ENCODE results near the gene DNAH3.
A peak's percentile ranks its signal among the peaks of the same experiment; 100 is the strongest.

Gene DNAH3

DNA sequence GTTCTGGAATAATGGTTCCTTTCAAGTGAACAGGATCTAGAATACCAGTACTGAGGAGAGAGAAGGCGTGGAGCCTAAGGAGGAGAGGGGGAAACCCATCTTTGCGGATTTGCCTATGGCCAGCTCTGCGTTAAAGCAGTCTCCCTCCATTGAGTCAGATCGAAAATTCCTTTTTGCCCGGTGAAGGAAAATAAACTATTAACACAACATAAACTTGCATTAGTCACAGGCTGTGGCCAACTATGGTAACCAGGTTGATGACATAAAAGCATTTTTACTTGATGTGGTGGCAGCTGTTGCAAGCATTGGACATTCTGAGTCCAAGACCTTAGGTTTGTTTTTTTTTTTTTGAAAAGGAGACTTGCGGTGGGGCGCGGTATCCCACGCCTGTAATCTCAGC lies 16.7 kb upstream of the DNAH3 start:
- H3K27ac ChIP-seq (ENCODE audit: low read depth, low read length): no peak overlapping the region
- H3K9ac ChIP-seq (ENCODE audit: low read depth, low read length): no peak overlapping the region
- H3K27me3 ChIP-seq (ENCODE audit: control insufficient read depth, insufficient read depth, low read length): no peaks in the 10 kb centered on the region
- H3K4me3 ChIP-seq (ENCODE audit: low read depth, low read length): no peak overlapping the region
- H3K4me1 ChIP-seq (ENCODE audit: control insufficient read depth, insufficient read depth, low read length): no peaks in the 10 kb centered on the region
- H3K9me3 ChIP-seq (ENCODE audit: control insufficient read depth, insufficient read depth, low read length): no peaks in the 10 kb centered on the region
- peaks cover 73% of the 10 kb centered on the region for H3K36me3 ChIP-seq (ENCODE audit: control insufficient read depth, insufficient read depth, low read length)

DNA sequence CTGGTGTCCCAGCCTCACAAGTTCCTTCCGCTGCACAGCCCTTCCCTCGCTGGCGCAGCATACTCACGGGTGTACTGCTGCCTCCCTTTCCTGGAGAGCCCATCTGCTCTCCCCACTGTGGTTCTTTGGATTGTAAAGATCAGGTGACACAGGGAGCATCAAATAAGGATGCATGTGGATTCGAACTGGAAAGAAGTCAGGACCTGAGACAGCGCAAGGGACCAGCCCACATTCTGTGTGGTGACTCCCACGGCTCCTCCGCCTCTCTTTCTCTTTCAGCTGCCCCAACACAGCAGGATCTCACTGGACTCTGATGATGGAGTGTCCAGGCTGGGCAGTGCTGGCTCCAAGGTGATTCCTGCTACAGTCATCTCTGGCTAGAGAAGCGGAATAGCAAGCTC lies 15.9 kb upstream of the DNAH3 start:
- no peaks in the 10 kb centered on the region for H3K4me1 ChIP-seq (ENCODE audit: control insufficient read depth, insufficient read depth, low read length)
- H3K4me3 ChIP-seq (ENCODE audit: low read depth, low read length): no peak overlapping the region
- peaks cover 75% of the 10 kb centered on the region for H3K36me3 ChIP-seq (ENCODE audit: control insufficient read depth, insufficient read depth, low read length)
- no peaks in the 10 kb centered on the region for H3K9me3 ChIP-seq (ENCODE audit: control insufficient read depth, insufficient read depth, low read length)
- H3K27ac ChIP-seq (ENCODE audit: low read depth, low read length): no peak overlapping the region
- no peak overlapping the region for H3K9ac ChIP-seq (ENCODE audit: low read depth, low read length)
- H3K27me3 ChIP-seq (ENCODE audit: control insufficient read depth, insufficient read depth, low read length): no peaks in the 10 kb centered on the region

DNA sequence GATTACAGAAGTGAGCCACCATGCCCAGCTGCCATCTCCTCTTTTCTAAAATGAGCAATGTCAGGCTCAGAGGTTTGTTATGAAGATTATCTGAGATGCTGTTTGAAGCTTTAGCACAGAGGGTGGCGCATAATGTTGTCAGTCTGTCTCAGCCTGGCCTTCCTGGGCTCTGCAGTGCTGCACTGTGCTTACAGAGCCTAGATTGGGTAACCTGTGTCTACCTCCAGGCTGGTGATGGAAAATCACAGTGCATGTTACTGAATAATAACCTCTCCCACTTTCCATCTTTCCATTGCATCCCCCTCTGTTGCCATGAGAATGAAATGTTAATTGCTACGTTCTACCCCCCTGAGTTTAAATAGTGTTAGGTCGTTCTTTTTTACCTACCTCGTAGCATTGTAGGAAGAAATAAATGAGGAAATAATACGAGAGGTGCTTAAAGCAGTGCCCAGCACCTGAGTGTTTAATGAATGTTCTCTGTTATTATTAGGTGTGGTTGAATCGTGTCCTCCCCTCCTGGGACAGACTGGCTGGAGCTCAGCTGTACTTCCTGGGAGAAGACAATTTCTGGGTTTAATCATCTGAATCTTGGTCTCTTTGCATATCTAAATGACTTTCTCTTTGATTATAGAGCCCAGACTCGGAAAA lies 14.0 kb upstream of the DNAH3 start:
- Histone ChIP-seq H3K4me3 (ENCODE audit: low read depth, low read length) (no peak overlapping the region), H3K4me1 (ENCODE audit: control insufficient read depth, insufficient read depth, low read length) (0 out of 2 replicates have a peak, but pooled peaks cover 6% of the 10 kb centered on the region), H3K36me3 (ENCODE audit: control insufficient read depth, insufficient read depth, low read length) (peaks cover 70% of the 10 kb centered on the region), H3K27me3 (ENCODE audit: control insufficient read depth, insufficient read depth, low read length) (no peaks in the 10 kb centered on the region), H3K9ac (ENCODE audit: low read depth, low read length) (no peak overlapping the region), H3K27ac (ENCODE audit: low read depth, low read length) (no peak overlapping the region), H3K9me3 (ENCODE audit: control insufficient read depth, insufficient read depth, low read length) (no peaks in the 10 kb centered on the region)

DNA sequence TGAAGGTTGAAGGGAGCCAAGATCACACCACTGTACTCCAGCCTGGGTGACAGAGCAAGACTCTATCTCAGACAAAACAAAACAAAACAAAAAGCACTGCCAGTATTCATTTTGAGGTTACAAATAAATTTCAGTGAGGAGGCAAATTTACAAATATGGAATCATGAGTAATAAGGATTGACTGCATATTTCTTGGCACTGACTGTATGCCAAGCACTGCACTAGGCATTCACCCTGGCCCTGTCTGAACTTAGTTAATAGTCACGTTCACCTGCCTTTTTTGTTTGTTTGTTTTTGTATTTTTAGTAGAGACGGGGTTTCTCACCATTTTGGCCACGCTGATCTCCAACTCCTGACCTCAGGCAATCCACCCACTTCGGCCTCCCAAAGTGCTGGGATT lies 12.9 kb upstream of the DNAH3 start:
- 0 out of 2 replicates have a peak, but pooled peaks cover 8% of the 10 kb centered on the region for H3K4me1 ChIP-seq (ENCODE audit: control insufficient read depth, insufficient read depth, low read length)
- H3K4me3 ChIP-seq (ENCODE audit: low read depth, low read length): no peak overlapping the region
- H3K36me3 ChIP-seq (ENCODE audit: control insufficient read depth, insufficient read depth, low read length): peaks cover 67% of the 10 kb centered on the region

DNA sequence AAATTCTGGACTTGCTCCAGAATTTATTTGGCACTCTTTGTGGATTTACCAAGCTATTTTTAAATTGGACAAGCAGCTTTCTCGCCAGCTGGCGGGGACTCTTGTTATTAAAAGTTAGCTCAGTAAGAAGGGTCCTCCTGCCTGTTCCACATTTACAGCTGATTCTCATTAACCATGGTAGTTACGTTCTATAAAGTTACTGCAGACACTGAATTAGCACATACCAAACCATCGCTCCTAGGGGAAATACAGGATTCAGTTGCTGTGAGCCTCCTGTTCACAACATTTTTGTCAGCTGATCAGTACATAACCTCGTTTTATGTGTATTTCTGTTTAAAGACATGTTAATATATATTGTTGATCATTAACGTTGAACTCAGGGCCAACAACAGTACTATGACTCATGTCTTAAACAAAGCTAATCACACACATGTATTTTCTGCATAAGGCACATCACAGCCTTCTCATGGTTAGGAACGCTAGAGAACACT lies 12.1 kb upstream of the DNAH3 start:
- Histone ChIP-seq H3K36me3 (ENCODE audit: control insufficient read depth, insufficient read depth, low read length) (peaks cover 67% of the 10 kb centered on the region), H3K27ac (ENCODE audit: low read depth, low read length) (no peak overlapping the region), H3K9ac (ENCODE audit: low read depth, low read length) (no peak overlapping the region), H3K4me1 (ENCODE audit: control insufficient read depth, insufficient read depth, low read length) (peaks cover 14% of the 10 kb centered on the region), H3K4me3 (ENCODE audit: low read depth, low read length) (no peak overlapping the region), H3K9me3 (ENCODE audit: control insufficient read depth, insufficient read depth, low read length) (no peaks in the 10 kb centered on the region), H3K27me3 (ENCODE audit: control insufficient read depth, insufficient read depth, low read length) (peaks cover 6% of the 10 kb centered on the region)

More for the DNA sequence above, 12.9 kb upstream of the DNAH3 start:
- Histone ChIP-seq H3K9me3 (ENCODE audit: control insufficient read depth, insufficient read depth, low read length) (no peaks in the 10 kb centered on the region), H3K27me3 (ENCODE audit: control insufficient read depth, insufficient read depth, low read length) (no peaks in the 10 kb centered on the region), H3K9ac (ENCODE audit: low read depth, low read length) (no peak overlapping the region), H3K27ac (ENCODE audit: low read depth, low read length) (no peak overlapping the region)

DNA sequence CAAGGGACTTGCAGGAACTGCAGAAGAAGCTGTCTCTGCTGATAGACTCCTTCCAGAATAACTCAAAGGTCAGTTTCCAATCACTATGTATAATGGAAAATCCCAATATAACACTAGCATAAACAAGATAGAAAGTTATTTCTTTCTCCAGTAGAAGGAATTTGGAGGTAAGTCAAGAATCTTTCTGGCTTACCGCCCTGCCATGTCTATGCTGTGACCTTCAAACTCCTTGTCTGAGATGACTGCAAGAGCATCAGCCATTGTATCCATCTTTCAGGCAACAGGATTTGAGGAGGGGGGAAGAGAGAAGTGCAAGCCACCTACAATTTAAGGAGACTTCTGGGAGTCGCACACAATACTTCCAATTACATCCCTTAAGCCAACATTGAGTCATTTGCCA lies 10.6 kb upstream of the DNAH3 start:
- Histone ChIP-seq H3K4me1 (ENCODE audit: control insufficient read depth, insufficient read depth, low read length) (peaks cover 14% of the 10 kb centered on the region), H3K36me3 (ENCODE audit: control insufficient read depth, insufficient read depth, low read length) (peaks cover 55% of the 10 kb centered on the region), H3K27ac (ENCODE audit: low read depth, low read length) (no peak overlapping the region), H3K9ac (ENCODE audit: low read depth, low read length) (no peak overlapping the region), H3K4me3 (ENCODE audit: low read depth, low read length) (no peak overlapping the region), H3K27me3 (ENCODE audit: control insufficient read depth, insufficient read depth, low read length) (peaks cover 9% of the 10 kb centered on the region), H3K9me3 (ENCODE audit: control insufficient read depth, insufficient read depth, low read length) (no peaks in the 10 kb centered on the region)

DNA sequence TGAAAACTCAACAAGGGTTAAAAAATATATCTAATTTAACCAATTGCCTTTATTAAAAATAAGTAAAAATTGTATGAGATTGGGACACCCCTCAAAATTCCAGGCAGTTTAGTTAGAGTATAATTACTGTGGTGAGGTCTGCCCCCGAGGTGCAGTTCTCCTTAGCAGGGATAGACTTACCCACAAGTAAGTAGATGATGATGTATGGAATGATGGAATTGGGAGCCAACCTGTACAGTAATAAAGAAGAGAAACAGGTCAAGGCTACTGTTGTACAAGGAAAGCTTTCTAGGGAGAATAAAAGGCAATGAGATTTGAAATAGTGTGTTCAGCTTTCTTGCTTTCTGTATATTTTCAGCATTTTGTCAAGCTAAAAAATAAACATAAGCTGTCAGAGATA lies 9.6 kb upstream of the DNAH3 start:
- Histone ChIP-seq H3K36me3 (ENCODE audit: control insufficient read depth, insufficient read depth, low read length) (peaks cover 47% of the 10 kb centered on the region), H3K4me3 (ENCODE audit: low read depth, low read length) (peak overlapping the region; percentile 84; the same call in 1 of the 2 replicates), H3K9me3 (ENCODE audit: control insufficient read depth, insufficient read depth, low read length) (no peaks in the 10 kb centered on the region), H3K27me3 (ENCODE audit: control insufficient read depth, insufficient read depth, low read length) (peaks cover 9% of the 10 kb centered on the region), H3K9ac (ENCODE audit: low read depth, low read length) (no peak overlapping the region), H3K4me1 (ENCODE audit: control insufficient read depth, insufficient read depth, low read length) (peaks cover 14% of the 10 kb centered on the region), H3K27ac (ENCODE audit: low read depth, low read length) (no peak overlapping the region)

DNA sequence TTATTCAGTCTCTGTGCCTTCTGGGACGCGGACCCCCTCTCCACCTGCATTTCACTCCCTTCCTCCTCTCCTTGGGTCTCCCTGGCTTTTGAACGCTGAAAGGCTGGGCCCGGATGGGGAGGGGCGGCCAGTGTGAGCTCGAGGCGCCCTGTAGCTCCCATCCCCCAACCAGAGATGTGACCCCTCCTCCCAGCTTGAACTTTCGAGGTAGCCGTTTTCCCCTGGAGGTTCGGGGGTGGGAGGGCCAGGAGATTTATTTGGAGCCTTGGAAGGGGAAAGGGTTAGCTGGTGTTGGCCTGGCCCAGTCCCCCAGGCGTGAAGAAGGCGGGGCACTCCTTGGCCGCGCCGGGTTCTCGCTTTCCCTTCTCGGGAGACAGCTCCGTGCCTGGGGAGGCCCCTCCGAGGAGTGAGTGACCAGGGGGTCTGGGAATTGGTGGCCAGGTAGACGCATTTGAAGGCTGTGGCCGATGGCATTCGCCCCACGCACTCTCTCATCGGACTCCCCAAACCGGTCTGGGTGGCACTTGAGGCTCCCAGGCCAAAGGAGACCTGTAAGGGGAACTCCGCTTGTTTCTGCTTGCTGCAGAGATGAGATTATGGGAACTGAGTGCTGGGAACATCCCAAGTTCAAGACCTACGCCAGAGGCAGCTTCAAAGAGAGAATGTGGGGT lies 8.8 kb upstream of the DNAH3 start:
- H3K36me3 ChIP-seq (ENCODE audit: control insufficient read depth, insufficient read depth, low read length): peaks cover 39% of the 10 kb centered on the region
- H3K9me3 ChIP-seq (ENCODE audit: control insufficient read depth, insufficient read depth, low read length): no peaks in the 10 kb centered on the region
- peaks cover 14% of the 10 kb centered on the region for H3K4me1 ChIP-seq (ENCODE audit: control insufficient read depth, insufficient read depth, low read length)
- H3K9ac ChIP-seq (ENCODE audit: low read depth, low read length): no peak overlapping the region
- H3K27me3 ChIP-seq (ENCODE audit: control insufficient read depth, insufficient read depth, low read length): peaks cover 9% of the 10 kb centered on the region
- H3K27ac ChIP-seq (ENCODE audit: low read depth, low read length): peak overlapping the region; percentile 21
- H3K4me3 ChIP-seq (ENCODE audit: low read depth, low read length): peak overlapping the region; percentile 84

DNA sequence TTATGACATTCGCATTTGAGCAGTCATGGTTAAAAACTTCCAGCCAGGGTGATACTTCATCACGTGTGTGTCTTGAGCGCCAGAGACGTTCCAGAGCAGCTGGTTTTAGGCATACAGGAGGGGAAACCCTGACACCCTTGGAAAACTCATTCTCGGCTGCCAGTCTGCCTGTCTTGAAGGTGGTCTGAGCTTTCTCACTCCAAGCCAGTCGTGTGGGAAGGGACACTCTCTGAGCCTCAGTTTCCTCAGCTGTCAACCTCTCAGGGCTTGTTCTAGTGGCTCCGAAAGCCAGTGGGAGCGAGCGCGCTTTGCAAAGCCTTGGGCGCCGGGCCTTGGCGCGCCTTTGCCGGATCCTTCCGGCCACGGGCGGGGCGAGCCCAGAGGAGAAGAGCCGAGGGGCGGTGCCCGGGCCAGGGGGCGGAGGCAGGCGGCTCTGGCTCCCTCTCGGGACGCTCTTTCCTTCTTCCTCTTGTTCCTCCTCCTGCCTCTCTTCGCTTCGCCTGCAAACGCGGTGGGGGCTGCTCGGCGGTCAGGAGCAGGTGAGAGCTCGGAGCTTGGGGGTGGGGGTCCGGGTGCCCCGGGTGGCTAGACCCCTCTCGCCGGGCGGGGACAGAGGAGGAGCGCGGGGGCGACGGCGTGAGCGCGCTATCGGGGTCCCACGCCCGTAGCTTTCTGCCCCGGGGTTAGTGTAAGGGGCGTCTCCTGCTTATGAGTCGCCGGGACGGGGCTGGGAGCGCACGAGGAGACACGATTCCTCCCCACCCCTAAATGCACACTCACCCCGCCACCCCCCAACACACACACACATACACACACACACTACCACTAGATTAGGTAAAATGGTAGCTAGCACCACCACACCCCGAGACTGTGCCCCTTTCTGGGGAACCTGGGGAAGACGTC lies 7.8 kb upstream of the DNAH3 start, which contains the start of gene LDAF1:
TSS of gene LDAF1 (plus strand) at position 467 of the 903 bp plus-strand sequence. CDS start 2,509 bp downstream, outside the sequence.
- peak within 1 kb of the TSS; percentile 21 for H3K27ac ChIP-seq (ENCODE audit: low read depth, low read length)
- peaks cover 30% of the 10 kb centered on the region for H3K36me3 ChIP-seq (ENCODE audit: control insufficient read depth, insufficient read depth, low read length)
- H3K9me3 ChIP-seq (ENCODE audit: control insufficient read depth, insufficient read depth, low read length): no peaks in the 10 kb centered on the region
- no peak within 1 kb of the TSS; the same call in 1 of the 2 replicates for H3K9ac ChIP-seq (ENCODE audit: low read depth, low read length)
- H3K27me3 ChIP-seq (ENCODE audit: control insufficient read depth, insufficient read depth, low read length): peaks cover 9% of the 10 kb centered on the region
- peak within 1 kb of the TSS; percentile 84 for H3K4me3 ChIP-seq (ENCODE audit: low read depth, low read length)
- peaks cover 14% of the 10 kb centered on the region for H3K4me1 ChIP-seq (ENCODE audit: control insufficient read depth, insufficient read depth, low read length)

DNA sequence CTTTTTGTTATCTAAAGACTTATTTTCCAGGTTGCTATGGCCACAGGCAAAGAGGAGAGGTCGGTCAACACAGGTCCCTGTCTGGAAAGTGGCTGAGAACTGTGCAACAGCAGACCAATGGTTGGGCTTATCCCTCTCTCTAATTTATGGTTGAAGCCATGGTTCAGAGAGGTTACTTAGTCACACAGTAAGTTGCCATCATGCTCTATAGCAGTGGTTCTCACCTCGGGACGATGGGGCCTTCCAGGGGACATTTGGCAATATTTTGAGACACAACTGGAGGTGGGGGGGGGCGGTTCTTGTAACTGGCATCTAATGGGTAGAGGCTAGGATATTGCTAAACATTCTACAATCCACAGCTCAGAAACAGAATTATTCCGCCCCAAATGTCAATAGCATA lies 7.0 kb upstream of the DNAH3 start:
- H3K9ac ChIP-seq (ENCODE audit: low read depth, low read length): no peak overlapping the region
- no peaks in the 10 kb centered on the region for H3K9me3 ChIP-seq (ENCODE audit: control insufficient read depth, insufficient read depth, low read length)
- no peak overlapping the region for H3K4me3 ChIP-seq (ENCODE audit: low read depth, low read length)
- peaks cover 9% of the 10 kb centered on the region for H3K27me3 ChIP-seq (ENCODE audit: control insufficient read depth, insufficient read depth, low read length)
- H3K36me3 ChIP-seq (ENCODE audit: control insufficient read depth, insufficient read depth, low read length): peaks cover 22% of the 10 kb centered on the region
- H3K27ac ChIP-seq (ENCODE audit: low read depth, low read length): no peak overlapping the region
- H3K4me1 ChIP-seq (ENCODE audit: control insufficient read depth, insufficient read depth, low read length): peaks cover 14% of the 10 kb centered on the region
